Smooth muscle cell (in vitro differentiated cells): ENCODE results near the gene HS3ST4. TPM values are rescaled to one million over a fixed set of nuclear protein-coding genes. Genes with fewer than 3 reads are reported as not detected.

ENCODE experiments used
- DNase-seq: peaks from one replicate; lab custom pipeline; 2025; ENCODE audit not compliant: unreplicated experiment; lab: John Stamatoyannopoulos, UW
- H2AFZ ChIP-seq: fragments of 200-600 bp; sonication (generic); 2 replicates; pipeline ENCODE4 v1.6.0; 2016; ENCODE audit warnings: antibody characterized with exemption, low read depth, mild to moderate bottlenecking
- H3F3A ChIP-seq: fragments of 200-600 bp; sonication (generic); 2 replicates; pipeline ENCODE4 v1.6.0; 2017; ENCODE audit warnings: antibody characterized with exemption, low read depth
- H3K27ac ChIP-seq: fragments of 200-600 bp; sonication (generic); 2 replicates; pipeline ENCODE4 v1.5.1; 2016; ENCODE audit warnings: low read depth, mild to moderate bottlenecking
- H3K27me3 ChIP-seq: fragments of 200-600 bp; sonication (generic); 2 replicates; pipeline ENCODE4 v1.6.1; 2016; ENCODE audit warnings: low read depth, mild to moderate bottlenecking
- H3K36me3 ChIP-seq: fragments of 200-600 bp; sonication (generic); 2 replicates; pipeline ENCODE4 v1.5.1; 2016; ENCODE audit warnings: low read depth
- H3K4me1 ChIP-seq: fragments of 200-600 bp; sonication (generic); 2 replicates; pipeline ENCODE4 v1.5.1; 2016; ENCODE audit warnings: low read depth
- H3K4me2 ChIP-seq: fragments of 200-600 bp; sonication (generic); 2 replicates; pipeline ENCODE4 v1.6.0; 2016; ENCODE audit warnings: mild to moderate bottlenecking
- H3K4me3 ChIP-seq: fragments of 200-600 bp; sonication (generic); 2 replicates; pipeline ENCODE4 v1.5.1; 2016; ENCODE audit warnings: mild to moderate bottlenecking
- H3K79me2 ChIP-seq: fragments of 200-600 bp; sonication (generic); 2 replicates; pipeline ENCODE4 v1.6.0; 2016; ENCODE audit warnings: low read depth, mild to moderate bottlenecking
- H3K9ac ChIP-seq: fragments of 200-600 bp; sonication (generic); 2 replicates; pipeline ENCODE4 v1.6.0; 2016; ENCODE audit warnings: low read depth
- H3K9me3 ChIP-seq: fragments of 200-600 bp; sonication (generic); replicated peaks from 2 replicates; pipeline ENCODE4 v1.5.1; 2016; ENCODE audit warnings: low read depth
- H4K20me1 ChIP-seq: fragments of 200-600 bp; sonication (generic); 2 replicates; pipeline ENCODE4 v1.6.0; 2016; ENCODE audit warnings: low read depth
- CTCF ChIP-seq: fragments of 200-600 bp; sonication (generic); IDR thresholded peaks from 2 replicates; pipeline ENCODE4 v1.5.1; 2017; ENCODE audit warnings: borderline replicate concordance, mild to moderate bottlenecking, antibody characterized with exemption; ENCODE audit not compliant: insufficient read depth, poor library complexity, severe bottlenecking
- WGBS: methylation state at CpG from one replicate; pipeline ENCODE4 v1.1.7; 2016; ENCODE audit warnings: low lambda C conversion rate; 5-methylcytosine and 5-hydroxymethylcytosine counted together
- polyA plus RNA-seq: library from polyadenylated mRNA; unstranded; fragments of >200 nt; fragmentation: Nextera tagmentation; extraction: Ambion mirVana; gene quantifications from 2 replicates; pipeline ENCODE4 v1.2.1, GENCODE V29; 2016
- total RNA-seq: library from RNA; depleted of rRNA; stranded (reverse); fragments of >200 nt; gene quantifications from 2 replicates; pipeline ENCODE4 v1.2.3, GENCODE V29; 2014

HS3ST4 gene
- total and polyA plus RNA-seq, 2 experiments from 2014 or later: 0.29 to 2.2 TPM

- no peak overlapping the region for H3K4me3 ChIP-seq
- no peak overlapping the region for H3K9ac ChIP-seq
- no peaks in the 10 kb centered on the region for H4K20me1 ChIP-seq
- no peaks in the 10 kb centered on the region for H3K4me1 ChIP-seq
- TF ChIP-seq CTCF: no peak
- H3F3A ChIP-seq: no peaks in the 10 kb centered on the region
- WGBS: 50% methylated on average over 4 of the region's 4 CpGs
- H3K4me2 ChIP-seq: no peak overlapping the region
- peaks cover 7% of the 10 kb centered on the region for H3K9me3 ChIP-seq
- DNase-seq: no peak
- peaks cover 5% of the 10 kb centered on the region for H3K27me3 ChIP-seq
- no peaks in the 10 kb centered on the region for H3K79me2 ChIP-seq
- H2AFZ ChIP-seq: no peak overlapping the region
- no peaks in the 10 kb centered on the region for H3K36me3 ChIP-seq
- H3K27ac ChIP-seq: no peak overlapping the region
These were observed 484.2 kb downstream of the HS3ST4 start for GRCh38 chr16:26175944-26176343.

- Histone ChIP-seq H3K27me3 (peaks cover 5% of the 10 kb centered on the region), H3K9ac (no peak overlapping the region), H3K79me2 (no peaks in the 10 kb centered on the region), H3F3A (no peaks in the 10 kb centered on the region), H3K4me3 (no peak overlapping the region), H3K27ac (no peak overlapping the region), H2AFZ (no peak overlapping the region), H3K9me3 (peaks cover 7% of the 10 kb centered on the region), H3K36me3 (no peaks in the 10 kb centered on the region), H3K4me1 (no peaks in the 10 kb centered on the region), H3K4me2 (no peak overlapping the region), H4K20me1 (no peaks in the 10 kb centered on the region)
- 47% methylated on average over 1 of the region's 1 CpG for WGBS
- TF ChIP-seq CTCF: no peak
- DNase-seq: no peak
These were observed 485.7 kb downstream of the HS3ST4 start for GRCh38 chr16:26177438-26177837.

GRCh38 chr16:26178298-26178697 lies 486.5 kb downstream of the HS3ST4 start:
- TF ChIP-seq CTCF: no peak
- Histone ChIP-seq H3F3A (no peaks in the 10 kb centered on the region), H3K79me2 (no peaks in the 10 kb centered on the region), H3K9me3 (peaks cover 7% of the 10 kb centered on the region), H3K4me2 (no peak overlapping the region), H4K20me1 (no peaks in the 10 kb centered on the region), H3K27ac (no peak overlapping the region), H3K9ac (no peak overlapping the region), H3K4me1 (no peaks in the 10 kb centered on the region), H3K4me3 (no peak overlapping the region), H2AFZ (no peak overlapping the region), H3K27me3 (peaks cover 5% of the 10 kb centered on the region), H3K36me3 (no peaks in the 10 kb centered on the region)
- no peak for DNase-seq
- WGBS: 56% methylated on average over 6 of the region's 6 CpGs

- H3K4me2 ChIP-seq: no peak overlapping the region
- H3K9me3 ChIP-seq: no peaks in the 10 kb centered on the region
- no peak overlapping the region for H3K27ac ChIP-seq
- H2AFZ ChIP-seq: no peak overlapping the region
- no peak for DNase-seq
- no peaks in the 10 kb centered on the region for H4K20me1 ChIP-seq
- no peaks in the 10 kb centered on the region for H3K4me1 ChIP-seq
- TF ChIP-seq CTCF: no peak
- no peaks in the 10 kb centered on the region for H3K36me3 ChIP-seq
- no peak overlapping the region for H3K9ac ChIP-seq
- no peaks in the 10 kb centered on the region for H3K79me2 ChIP-seq
- peaks cover 5% of the 10 kb centered on the region for H3K27me3 ChIP-seq
- no peaks in the 10 kb centered on the region for H3F3A ChIP-seq
- H3K4me3 ChIP-seq: no peak overlapping the region
- WGBS: 76% methylated on average over 1 of the region's 1 CpG
These were observed 494.4 kb downstream of the HS3ST4 start for GRCh38 chr16:26186091-26186615.
